ENCODE data around the gene IL13RA2.

DNA sequence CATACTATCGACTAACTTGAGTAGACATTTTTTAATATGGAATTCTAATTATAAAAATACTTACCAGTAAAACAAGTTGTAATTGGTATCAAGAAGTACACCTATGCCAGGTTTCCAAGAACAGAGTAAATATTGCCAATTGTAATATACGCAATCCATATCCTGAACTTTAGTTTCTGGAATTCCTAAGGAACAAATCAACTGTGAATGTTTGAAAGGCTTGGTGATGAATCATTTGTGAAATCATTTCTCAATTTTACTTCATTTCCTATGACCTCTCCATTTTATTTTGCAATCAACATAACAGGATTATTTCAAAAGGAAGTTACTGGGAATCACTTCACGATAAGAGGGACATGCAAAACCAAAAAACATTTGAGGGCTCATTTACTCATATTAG lies 3.7 kb downstream of the IL13RA2 start:
- TF ChIP-seq YY1 (IDR thresholded peaks at IDR 0.05; ENCODE audit: low read depth): no peak
- TF ChIP-seq, protein P1, sequence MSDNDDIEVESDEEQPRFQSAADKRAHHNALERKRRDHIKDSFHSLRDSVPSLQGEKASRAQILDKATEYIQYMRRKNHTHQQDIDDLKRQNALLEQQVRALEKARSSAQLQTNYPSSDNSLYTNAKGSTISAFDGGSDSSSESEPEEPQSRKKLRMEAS (IDR thresholded peaks at IDR 0.05; ENCODE audit: low read depth): no peak
- TF ChIP-seq, protein P2, sequence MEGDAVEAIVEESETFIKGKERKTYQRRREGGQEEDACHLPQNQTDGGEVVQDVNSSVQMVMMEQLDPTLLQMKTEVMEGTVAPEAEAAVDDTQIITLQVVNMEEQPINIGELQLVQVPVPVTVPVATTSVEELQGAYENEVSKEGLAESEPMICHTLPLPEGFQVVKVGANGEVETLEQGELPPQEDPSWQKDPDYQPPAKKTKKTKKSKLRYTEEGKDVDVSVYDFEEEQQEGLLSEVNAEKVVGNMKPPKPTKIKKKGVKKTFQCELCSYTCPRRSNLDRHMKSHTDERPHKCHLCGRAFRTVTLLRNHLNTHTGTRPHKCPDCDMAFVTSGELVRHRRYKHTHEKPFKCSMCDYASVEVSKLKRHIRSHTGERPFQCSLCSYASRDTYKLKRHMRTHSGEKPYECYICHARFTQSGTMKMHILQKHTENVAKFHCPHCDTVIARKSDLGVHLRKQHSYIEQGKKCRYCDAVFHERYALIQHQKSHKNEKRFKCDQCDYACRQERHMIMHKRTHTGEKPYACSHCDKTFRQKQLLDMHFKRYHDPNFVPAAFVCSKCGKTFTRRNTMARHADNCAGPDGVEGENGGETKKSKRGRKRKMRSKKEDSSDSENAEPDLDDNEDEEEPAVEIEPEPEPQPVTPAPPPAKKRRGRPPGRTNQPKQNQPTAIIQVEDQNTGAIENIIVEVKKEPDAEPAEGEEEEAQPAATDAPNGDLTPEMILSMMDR (IDR thresholded peaks at IDR 0.05): no peak
- TF ChIP-seq FOXJ3 (CRISPR knock-in tag; IDR thresholded peaks at IDR 0.05): no peak
- TF ChIP-seq MXI1 (IDR thresholded peaks at IDR 0.05; ENCODE audit: low read depth, low read length): no peak
- no peak for TF ChIP-seq POLR2AphosphoS5 (IDR thresholded peaks at IDR 0.05; ENCODE audit: low read depth, low read length)
- TF ChIP-seq, protein P3, sequence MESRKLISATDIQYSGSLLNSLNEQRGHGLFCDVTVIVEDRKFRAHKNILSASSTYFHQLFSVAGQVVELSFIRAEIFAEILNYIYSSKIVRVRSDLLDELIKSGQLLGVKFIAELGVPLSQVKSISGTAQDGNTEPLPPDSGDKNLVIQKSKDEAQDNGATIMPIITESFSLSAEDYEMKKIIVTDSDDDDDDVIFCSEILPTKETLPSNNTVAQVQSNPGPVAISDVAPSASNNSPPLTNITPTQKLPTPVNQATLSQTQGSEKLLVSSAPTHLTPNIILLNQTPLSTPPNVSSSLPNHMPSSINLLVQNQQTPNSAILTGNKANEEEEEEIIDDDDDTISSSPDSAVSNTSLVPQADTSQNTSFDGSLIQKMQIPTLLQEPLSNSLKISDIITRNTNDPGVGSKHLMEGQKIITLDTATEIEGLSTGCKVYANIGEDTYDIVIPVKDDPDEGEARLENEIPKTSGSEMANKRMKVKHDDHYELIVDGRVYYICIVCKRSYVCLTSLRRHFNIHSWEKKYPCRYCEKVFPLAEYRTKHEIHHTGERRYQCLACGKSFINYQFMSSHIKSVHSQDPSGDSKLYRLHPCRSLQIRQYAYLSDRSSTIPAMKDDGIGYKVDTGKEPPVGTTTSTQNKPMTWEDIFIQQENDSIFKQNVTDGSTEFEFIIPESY (IDR thresholded peaks at IDR 0.05; ENCODE audit: borderline replicate concordance, low read depth): no peak
- no peak for TF ChIP-seq EP300 (IDR thresholded peaks at IDR 0.05; ENCODE audit: borderline replicate concordance in 1 of 2, low read depth in 1 of 2, low read length in 1 of 2)
